GM18508 (cell line): ENCODE results near the gene HSD11B2.
"Not testable (repeated sequence)": the region's sequence is repeated elsewhere in the genome, so short reads cannot be mapped to it uniquely, and the experiment has no call there.

Experiments used
- ATAC-seq: cut with Tn5 transposase; IDR thresholded peaks from one replicate; pipeline ENCODE4 v1.9.1; 2021; ENCODE audit warnings: moderate number of reproducible peaks; ENCODE audit not compliant: insufficient read depth, unreplicated experiment

HSD11B2 gene

GRCh38 chr16:67413978-67414911, 16.7 kb upstream of the HSD11B2 start:
- no peak for ATAC-seq

GRCh38 chr16:67415421-67415820, 15.5 kb upstream of the HSD11B2 start:
- ATAC-seq: not testable (repeated sequence)

DNA sequence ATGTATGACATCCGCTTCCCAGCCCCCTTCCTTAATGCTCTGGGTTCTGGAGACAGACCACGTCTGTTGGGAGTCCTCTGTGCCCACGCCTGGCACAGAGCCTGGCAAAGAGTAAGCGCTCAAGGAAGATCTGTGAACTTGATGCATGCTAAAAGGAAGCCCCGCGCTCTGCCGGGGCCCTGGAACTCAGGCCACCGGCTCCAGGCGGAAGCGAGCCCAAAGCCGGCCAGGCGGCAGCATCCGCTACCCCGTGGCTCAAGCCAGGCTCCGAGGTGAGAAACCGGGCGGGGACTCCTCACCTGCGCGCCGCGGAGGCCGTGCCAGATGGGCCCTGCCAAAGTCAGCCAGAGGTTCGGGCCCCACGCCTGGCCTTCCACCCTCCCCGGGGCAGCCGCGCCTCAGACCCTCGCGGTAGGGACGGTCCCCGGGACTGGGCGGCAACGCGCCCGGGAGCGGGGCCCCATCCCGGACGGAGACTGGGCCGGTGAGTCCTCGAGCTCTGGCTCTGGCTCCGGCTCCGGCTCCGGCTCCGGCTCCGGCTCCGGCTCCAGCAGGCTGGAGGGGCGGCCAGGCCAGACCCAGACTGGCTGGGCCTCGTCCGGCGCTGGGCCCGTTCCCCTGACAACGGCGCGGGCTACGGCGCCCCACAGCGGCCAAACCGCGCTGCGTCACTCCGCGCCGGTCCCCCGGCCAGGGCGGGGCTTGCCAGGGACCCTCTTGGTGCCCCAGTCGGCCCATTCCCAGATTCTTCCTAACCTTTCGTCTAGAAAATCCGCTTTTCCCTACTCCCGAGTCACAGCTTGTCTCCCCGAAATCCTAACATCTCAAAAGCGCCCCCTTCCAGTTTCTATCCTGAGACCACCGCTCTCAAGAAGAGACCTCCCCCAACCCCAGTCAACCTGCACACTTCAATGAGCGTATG, 14.8 kb upstream of the HSD11B2 start, which contains the start of gene ZDHHC1:
TSS of gene ZDHHC1 (minus strand) at position 606 of the 922 bp plus-strand sequence. CDS start 8,702 bp downstream, outside the sequence.
- no peak for ATAC-seq

DNA sequence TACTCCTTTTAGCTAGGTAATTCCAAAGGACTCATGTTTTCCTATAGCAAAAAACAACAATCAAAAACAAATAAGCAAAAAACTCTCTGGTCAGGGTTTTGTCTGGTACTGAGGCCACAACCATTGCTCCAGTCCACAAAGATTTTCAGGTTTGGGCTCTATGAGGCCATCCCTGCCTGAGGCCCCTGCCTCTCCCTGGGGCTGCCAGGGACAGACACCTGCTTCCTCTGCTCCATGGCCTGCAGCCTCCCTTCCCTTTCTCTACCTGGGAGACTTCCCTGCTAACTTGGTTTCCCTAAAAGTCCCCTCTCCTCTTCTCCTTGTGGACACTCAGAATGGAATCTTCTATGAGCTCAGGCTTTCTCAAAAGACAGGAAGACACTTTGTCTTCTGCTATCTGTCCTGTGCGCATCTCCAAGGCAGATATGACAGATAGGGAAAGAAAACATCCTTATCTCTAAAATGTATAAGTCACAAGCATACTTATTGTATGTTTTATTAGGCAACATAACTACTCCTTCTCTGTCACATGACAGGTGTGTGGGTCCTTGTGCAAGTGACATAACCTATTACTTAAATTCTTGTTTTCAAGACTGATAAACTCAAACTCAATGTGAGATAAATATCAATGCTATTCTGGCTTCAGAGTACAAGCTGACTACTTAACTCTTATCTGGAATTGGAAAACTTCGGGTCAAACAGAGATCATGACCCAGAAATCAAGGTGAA, 13.4 kb upstream of the HSD11B2 start:
- ATAC-seq: no peak

GRCh38 chr16:67419502-67419901, 11.4 kb upstream of the HSD11B2 start:
- no peak for ATAC-seq

- ATAC-seq: no peak
Measured at GRCh38 chr16:67419931-67420330, 11.0 kb upstream of the HSD11B2 start.

GRCh38 chr16:67421030-67421429, 9.9 kb upstream of the HSD11B2 start:
- no peak for ATAC-seq

- ATAC-seq: no peak
Measured at GRCh38 chr16:67423015-67423414, 7.9 kb upstream of the HSD11B2 start.

DNA sequence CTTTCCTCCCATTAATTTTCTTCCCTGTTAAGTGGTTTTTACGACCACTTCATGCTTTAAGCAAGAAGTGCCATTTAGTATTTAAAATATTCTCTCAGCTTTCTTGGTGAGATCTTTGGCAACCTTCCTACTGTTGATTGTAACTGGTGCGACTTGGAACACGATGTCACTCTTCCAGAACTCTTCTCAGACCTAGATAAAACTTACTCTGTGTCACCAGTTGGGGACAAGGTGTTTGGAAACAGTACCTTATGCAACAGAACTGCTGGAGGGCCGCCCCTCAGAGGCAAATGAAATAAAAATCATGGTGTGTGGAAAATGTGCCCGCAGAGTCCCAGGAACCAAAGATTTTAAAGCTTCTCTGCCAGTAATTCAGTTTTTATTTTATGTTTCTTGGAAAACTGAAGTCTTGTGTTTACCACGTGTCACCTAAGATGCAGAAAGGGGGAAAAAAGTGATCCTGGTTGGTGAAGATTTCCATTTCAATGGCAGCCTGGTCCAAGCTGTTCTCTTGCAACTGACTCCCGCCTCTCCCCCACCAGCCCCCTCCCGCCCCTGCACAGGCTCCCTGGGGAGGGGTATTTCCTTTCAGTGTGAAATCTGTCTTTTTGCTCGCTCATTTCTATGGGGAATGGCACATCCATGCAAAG, 7.2 kb upstream of the HSD11B2 start:
- ATAC-seq: no peak

- ATAC-seq: no peak
Measured at GRCh38 chr16:67424261-67424615, 6.7 kb upstream of the HSD11B2 start.

- no peak for ATAC-seq
Measured at GRCh38 chr16:67425061-67425460, 5.9 kb upstream of the HSD11B2 start.

GRCh38 chr16:67425580-67425979, 5.3 kb upstream of the HSD11B2 start:
- ATAC-seq: no peak

DNA sequence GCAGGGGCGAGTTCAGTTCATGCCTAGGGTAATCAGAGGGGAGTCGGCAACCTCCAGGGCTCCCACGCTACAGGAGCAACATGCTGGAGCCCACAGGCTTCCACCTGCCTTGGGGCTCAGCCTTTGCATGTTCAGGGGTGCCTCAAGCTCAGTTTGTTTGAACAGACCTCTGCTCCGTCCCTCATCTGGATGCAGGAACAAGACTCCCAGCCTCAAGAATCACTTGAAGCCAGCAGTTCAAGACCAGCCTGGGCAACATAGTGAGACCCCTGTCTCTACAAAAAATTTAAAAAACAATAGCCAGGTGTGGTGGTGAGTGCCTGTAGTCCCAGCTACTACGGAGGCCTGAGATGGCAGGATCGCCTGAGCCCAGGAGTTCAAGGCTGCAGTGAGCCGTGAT, 4.9 kb upstream of the HSD11B2 start:
- ATAC-seq: no peak

DNA sequence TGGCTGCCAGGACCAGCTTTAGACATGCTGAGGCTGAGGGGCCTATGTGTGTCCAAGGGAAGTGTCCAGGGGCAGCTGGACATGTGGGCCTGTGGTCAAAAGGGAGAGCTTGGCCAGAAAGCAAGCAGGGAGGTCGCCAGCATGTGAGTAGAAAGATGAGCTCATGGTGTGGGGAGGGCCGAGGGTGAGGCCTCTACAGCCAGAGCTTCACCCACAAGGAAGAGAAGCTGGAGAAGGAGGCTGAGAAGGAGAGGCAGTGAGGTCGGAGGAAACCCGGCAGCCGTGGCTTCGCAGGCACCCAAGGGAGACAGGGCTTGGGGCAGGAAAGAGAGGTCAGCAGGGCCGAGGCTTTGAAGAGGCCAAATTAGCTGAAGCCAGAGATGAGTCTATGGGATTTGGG, 4.0 kb upstream of the HSD11B2 start:
- no peak for ATAC-seq

GRCh38 chr16:67428146-67428731, 2.7 kb upstream of the HSD11B2 start:
- ATAC-seq: no peak

DNA sequence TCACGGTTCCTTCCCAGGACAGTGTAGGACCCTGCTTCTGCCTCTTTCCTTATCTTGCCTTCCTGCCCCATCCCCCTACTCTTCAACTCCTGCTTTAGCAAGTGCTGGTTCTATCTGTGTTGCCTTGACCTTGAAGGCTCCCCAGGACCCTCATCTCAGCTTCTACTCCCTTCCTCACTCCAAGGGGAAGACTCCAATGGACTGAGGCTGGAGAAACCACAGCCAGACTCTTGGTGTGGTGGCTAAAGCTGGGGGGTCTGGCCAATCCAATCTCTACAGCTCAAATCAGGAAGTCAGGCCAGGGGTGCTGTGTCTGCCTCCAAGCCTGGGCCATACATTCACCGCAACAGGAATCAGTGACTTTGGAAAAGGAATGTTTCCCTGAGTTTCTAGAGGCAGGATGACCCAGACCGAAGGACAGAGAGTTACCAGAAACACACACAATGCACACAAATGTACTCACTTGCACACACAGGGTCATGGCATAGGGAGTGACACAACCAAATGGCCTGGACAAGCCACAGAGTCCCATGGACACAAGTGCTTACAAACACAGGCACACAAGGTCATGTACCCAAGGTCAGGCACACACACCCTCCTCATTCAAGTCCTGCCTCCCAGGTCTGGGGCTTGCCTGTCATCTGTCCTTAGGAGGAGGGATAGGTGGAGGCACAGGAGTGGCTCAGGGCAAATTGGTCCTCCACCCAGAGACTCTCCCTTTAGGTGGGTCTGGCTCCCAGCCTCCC, 1.7 kb upstream of the HSD11B2 start:
- no peak for ATAC-seq

DNA sequence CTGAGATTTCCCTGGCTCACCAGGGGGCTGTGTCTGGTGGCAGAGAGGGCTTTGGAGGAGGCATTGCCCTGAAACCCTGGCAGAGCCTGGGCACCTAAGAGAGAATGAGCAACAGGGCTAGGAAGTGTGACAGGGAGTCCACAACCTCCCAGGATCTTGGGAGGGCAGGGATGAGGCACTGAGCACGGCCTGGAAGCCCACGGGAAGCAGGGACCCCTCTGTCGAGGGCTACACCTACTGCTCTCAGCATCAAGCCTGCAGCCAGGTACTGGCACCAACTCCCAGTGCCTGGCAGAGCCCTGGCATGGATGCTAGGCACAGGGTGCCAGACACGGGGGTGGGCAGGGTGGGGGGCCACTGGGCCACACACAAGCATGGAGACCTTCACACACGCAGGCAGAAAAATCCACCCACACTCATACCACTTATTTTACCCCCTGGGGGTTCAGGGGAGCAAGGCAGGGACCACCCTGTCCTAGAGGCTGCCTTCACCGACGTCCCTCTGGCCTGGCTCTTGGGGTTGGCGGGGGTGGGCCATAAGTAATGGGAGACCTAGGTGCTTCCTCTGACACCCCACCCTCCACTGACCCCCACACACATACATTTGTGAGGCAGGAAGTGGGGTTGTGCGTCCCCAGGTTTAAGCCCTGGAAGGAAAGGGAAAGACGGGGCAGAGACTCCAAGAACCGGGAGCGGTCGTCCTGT, 970 bp upstream of the HSD11B2 start:
- ATAC-seq: no peak

DNA sequence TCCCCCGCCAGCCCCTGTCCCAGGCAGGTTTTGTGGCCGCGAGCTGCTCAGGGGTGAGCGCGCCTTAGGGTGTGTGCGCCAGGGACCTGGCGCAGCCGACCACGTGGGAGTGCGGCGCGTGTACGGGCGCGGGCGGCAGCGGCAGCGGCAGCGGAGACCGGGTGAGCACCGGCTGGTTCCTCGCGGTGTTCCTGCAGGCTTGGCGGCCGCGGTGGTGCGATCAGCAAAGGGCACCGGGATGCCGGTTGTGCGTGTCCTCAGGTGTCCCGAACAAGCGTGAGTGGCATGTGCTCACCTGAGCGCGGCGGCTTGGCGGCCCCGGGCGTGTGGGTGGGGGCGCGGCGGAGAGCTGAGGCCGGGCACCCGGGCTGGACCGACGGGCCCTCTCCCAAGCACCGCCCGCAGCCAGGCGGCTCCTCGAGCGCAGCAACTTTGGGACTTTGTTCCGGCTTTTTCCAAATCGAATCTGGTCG, 381 bp upstream of the HSD11B2 start:
- no peak for ATAC-seq
